ENCODE results near the gene SET. TPM values are rescaled to one million over a fixed set of nuclear protein-coding genes. Genes with fewer than 3 reads are reported as not detected.

Gene SET
- total RNA-seq, 1 experiment from 2014 or later: 1,009 TPM

GRCh38 chr9:128705051-128705965 lies 16.3 kb downstream of the SET start:
- ChIA-PET CTCF (no interaction called here), POLR2A (ENCODE audit: low non-redundant PET) (no interaction called here)
- Histone ChIP-seq H3K27me3 (replicated peaks; ENCODE audit: insufficient read depth, low read depth, low read length, poor library complexity) (no peaks in the 10 kb centered on the region), H3K36me3 (ENCODE audit: insufficient read depth, low read length, poor library complexity, severe bottlenecking) (peaks cover 3% of the 10 kb centered on the region), H3K4me3 (ENCODE audit: low read depth, low read length, poor library complexity, severe bottlenecking) (no peak overlapping the region), H3K4me1 (ENCODE audit: insufficient read depth, low read length, poor library complexity, severe bottlenecking) (peaks cover 5% of the 10 kb centered on the region), H3K9me3 (ENCODE audit: low read depth, low read length, poor library complexity, severe bottlenecking) (no peaks in the 10 kb centered on the region), H3K27ac (ENCODE audit: low read depth, low read length, poor library complexity, severe bottlenecking) (no peak overlapping the region)
- intact Hi-C loops (cut with micrococcal nuclease; ENCODE audit: unreplicated experiment): no loop called here
- BruUV-seq (replicated peaks): no TSS peak
- no peak for TF ChIP-seq CTCF (conservative IDR thresholded peaks at IDR 0.05; ENCODE audit: low read depth, low read length)
- no peak for TF ChIP-seq EZH2 (IDR thresholded peaks at IDR 0.05; ENCODE audit: borderline replicate concordance, low read depth, low read length, poor library complexity, severe bottlenecking)
- no peak for DNase-seq (ENCODE audit: low spot score)

- ChIA-PET POLR2A (ENCODE audit: low non-redundant PET) (no interaction called here), CTCF (interaction anchor here (0.5 kb wide), 1 partner anchor 178 kb away, joined by 4 read pairs; no protein-coding TSS in a partner anchor)
- H3K9me3 ChIP-seq (ENCODE audit: low read depth, low read length, poor library complexity, severe bottlenecking): no peaks in the 10 kb centered on the region
- no peak for TF ChIP-seq CTCF (conservative IDR thresholded peaks at IDR 0.05; ENCODE audit: low read depth, low read length)
- TF ChIP-seq EZH2 (IDR thresholded peaks at IDR 0.05; ENCODE audit: borderline replicate concordance, low read depth, low read length, poor library complexity, severe bottlenecking): no peak
- no TSS peak for BruUV-seq (replicated peaks)
- no peak overlapping the region for H3K4me3 ChIP-seq (ENCODE audit: low read depth, low read length, poor library complexity, severe bottlenecking)
- no peak overlapping the region for H3K27ac ChIP-seq (ENCODE audit: low read depth, low read length, poor library complexity, severe bottlenecking)
- intact Hi-C loops (cut with micrococcal nuclease; ENCODE audit: unreplicated experiment): no loop called here
- H3K36me3 ChIP-seq (ENCODE audit: insufficient read depth, low read length, poor library complexity, severe bottlenecking): peaks cover 3% of the 10 kb centered on the region
- no peaks in the 10 kb centered on the region for H3K27me3 ChIP-seq (replicated peaks; ENCODE audit: insufficient read depth, low read depth, low read length, poor library complexity)
- no peak for DNase-seq (ENCODE audit: low spot score)
- H3K4me1 ChIP-seq (ENCODE audit: insufficient read depth, low read length, poor library complexity, severe bottlenecking): peaks cover 5% of the 10 kb centered on the region
Observed at GRCh38 chr9:128706045-128706444, 17.0 kb downstream of the SET start.

- intact Hi-C loops (cut with micrococcal nuclease; ENCODE audit: unreplicated experiment): no loop called here
- DNase-seq (ENCODE audit: low spot score): no peak
- ChIA-PET POLR2A (ENCODE audit: low non-redundant PET) (no interaction called here), CTCF (interaction anchor here (0.5 kb wide), 1 partner anchor 178 kb away, joined by 4 read pairs; no protein-coding TSS in a partner anchor)
- Histone ChIP-seq H3K4me1 (ENCODE audit: insufficient read depth, low read length, poor library complexity, severe bottlenecking) (peaks cover 5% of the 10 kb centered on the region), H3K27ac (ENCODE audit: low read depth, low read length, poor library complexity, severe bottlenecking) (no peak overlapping the region), H3K27me3 (replicated peaks; ENCODE audit: insufficient read depth, low read depth, low read length, poor library complexity) (no peaks in the 10 kb centered on the region), H3K4me3 (ENCODE audit: low read depth, low read length, poor library complexity, severe bottlenecking) (no peak overlapping the region), H3K9me3 (ENCODE audit: low read depth, low read length, poor library complexity, severe bottlenecking) (no peaks in the 10 kb centered on the region), H3K36me3 (ENCODE audit: insufficient read depth, low read length, poor library complexity, severe bottlenecking) (peaks cover 3% of the 10 kb centered on the region)
- no peak for TF ChIP-seq CTCF (conservative IDR thresholded peaks at IDR 0.05; ENCODE audit: low read depth, low read length)
- no peak for TF ChIP-seq EZH2 (IDR thresholded peaks at IDR 0.05; ENCODE audit: borderline replicate concordance, low read depth, low read length, poor library complexity, severe bottlenecking)
- BruUV-seq (replicated peaks): no TSS peak
Observed at GRCh38 chr9:128706671-128707381, 17.8 kb downstream of the SET start.

Measured in A673 (cell line).